Stimulated activated CD8-positive, alpha-beta memory T cell treated with anti-CD3 and anti-CD28 coated beads, Interleukin-7, amount 100 ng/mL, for 24 hours (primary cell): ENCODE measurements around the gene ATG16L1.

Source experiments
- DNase-seq: peaks from one replicate; pipeline ENCODE4 v3.0.0-alpha.2; 2020; ENCODE audit warnings: low read depth

Gene ATG16L1

DNA sequence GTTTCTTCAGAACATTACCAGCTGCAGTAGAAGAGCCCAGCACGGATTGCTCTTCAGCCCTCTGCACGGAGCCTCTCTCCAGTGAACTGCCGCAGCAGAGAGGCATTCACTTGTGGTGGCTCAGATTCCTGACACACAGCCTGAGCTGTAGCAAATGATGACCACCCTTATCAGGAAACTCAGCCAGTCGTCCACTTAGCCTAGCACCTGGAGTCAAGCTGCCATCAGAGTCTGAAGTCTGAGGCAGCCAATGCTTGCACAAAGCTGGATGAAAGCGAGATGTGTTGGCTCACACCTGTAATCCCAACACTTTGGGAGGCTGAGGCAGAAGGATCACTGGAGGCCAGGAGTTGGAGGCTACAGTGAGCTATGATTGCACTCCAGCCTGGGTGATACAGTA, 44.4 kb downstream of the ATG16L1 start:
- DNase-seq = no peak

DNA sequence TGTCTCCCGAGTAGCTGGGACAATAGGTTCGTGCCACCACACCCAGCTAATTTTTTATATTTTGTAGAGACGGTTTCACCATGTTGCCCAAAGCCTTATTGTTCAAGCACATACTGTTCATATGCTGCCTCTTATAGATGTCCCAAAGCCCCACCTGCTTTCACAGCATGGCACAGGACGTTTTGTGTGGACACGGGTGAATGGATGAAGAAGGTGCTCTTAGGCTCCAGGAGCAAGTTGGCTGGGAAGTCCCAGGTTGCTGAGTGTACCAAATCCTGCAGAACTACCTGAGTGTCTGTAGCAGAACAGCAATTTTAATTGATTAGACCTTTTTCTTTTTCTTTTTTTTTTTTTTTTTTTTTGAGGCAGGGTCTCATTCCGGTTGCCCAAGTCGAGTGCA, 45.6 kb downstream of the ATG16L1 start:
- no peak for DNase-seq

DNA sequence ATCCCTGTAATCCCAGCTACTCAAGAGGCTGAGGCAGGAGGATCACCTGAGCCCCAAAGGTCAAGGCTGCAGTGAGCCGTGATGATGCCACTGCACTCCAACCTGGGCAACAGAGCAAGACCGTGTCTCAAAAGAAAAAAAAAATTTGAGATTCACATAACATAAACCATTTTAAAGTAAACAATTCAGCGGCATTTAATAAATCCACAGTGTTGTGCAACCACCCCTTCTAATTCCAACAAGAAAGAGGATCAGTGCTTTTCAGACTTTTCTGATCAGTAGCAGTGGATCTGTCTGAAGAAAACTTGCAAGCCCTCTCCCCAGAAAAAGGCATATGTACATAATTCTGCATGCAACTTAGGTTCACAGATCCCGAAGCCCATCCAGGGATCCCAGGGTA, 48.9 kb downstream of the ATG16L1 start:
- no peak for DNase-seq

DNA sequence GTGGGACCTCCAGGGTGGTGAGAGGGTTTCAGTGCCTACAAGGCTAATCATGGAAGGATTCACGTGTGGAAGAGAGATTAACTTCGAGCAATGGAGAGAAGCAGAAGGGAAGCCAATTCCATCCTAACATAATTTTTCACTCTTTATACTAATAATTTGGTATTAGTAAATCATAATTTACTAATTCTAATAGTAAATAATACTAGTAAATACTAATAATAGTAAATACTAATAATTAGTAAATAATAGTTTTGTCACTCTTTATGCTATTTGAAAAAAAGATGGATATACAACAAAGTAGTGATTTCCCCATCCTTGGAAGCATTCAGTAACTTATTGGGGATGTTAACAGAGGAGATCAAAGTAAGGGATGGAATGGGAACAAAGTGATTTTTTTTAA, 49.8 kb downstream of the ATG16L1 start:
- no peak for DNase-seq

DNA sequence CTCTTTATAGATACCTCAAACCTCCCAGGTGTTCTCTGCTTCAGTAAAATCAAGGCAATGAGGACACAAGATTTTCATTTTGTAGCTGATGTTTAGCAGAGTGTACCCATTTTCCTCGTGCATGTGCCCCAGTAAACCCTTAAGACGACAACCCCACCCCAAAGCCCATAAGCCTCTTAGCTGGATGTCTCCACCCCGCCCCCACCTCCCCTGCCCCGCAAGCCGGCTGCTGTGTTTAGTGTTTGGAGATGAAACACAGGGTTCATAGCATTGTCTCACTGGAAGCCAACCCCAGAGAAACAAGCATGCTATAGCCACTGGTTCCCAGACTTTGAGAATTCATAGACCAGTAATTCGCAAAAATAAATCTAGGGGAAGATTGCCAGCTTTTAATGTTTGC, 50.3 kb downstream of the ATG16L1 start:
- no peak for DNase-seq

DNA sequence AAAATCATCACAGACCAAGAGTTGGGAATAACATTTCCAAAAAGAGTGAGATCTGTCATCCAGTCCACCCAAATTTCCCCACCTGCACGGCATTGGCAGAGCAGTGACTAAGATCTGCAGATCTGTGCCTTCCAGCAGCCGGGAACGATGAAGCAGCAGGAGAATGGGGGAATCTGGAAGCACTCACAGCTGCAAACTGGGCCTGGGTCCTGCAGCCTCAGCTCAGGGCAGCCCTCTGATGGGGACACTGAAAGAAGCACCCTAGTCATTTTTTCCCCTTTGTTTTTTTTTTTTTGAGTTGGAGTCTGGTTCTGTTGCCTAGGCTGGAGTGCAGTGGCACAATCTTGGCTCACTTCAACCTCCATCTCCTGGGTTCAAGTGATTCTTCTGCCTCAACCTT, 51.8 kb downstream of the ATG16L1 start:
- no peak for DNase-seq

DNA sequence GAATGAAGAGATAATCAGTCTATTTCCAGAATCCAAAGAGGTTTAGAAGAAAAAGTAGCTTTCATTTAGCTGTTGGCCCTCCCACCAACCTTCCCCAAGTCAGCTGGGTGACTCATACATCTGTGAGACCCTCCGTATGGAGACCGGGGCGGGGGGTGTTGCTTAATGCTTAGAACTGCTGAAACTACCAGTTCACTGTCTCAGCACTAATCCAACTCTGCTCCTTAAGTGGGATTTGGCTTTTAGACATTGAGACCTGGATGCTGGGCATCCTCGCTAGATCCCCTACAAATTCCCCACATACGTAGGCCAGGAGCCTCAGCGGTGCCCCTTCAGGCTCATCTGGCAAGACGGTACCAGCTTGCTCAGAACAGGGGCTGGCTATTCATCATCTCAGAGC, 56.1 kb downstream of the ATG16L1 start, which contains the start of gene SAG:
TSS of gene SAG (plus strand) at position 252 of the 400 bp plus-strand sequence. CDS start 1,374 bp downstream, outside the sequence.
- DNase-seq = no peak

DNA sequence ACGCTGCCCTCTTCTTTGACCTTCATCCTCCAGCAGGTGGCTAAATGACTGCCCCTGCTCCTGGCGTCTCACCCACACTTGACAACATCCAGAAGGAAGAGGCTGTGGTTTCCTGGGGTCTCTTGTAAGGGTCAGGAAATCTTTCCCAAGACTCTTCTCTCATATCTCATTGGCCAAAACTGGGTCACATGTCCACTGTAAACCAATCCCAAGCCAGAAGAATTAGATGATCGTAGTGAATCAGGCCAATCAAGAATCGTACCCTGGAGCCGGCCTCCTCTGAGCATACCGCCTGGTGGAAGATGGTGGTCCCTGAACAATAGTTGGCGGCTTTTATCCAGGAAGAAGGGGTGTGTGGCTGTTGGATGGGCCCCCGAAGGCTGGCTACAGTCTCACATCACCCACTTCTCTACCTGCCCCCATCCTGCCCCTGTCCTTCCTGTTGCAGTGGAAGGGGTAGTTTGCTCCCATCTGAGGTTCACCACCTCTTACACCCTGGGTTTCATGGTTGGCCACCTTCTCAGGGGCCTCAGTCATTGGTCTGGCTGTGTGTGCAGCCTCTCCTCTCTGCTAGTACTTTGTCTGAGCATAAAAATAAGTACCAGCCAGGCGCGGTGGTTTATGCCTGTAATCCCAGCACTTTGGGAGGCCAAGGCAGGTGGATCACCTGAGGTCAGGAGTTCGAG, 59.9 kb downstream of the ATG16L1 start:
- DNase-seq = no peak

DNA sequence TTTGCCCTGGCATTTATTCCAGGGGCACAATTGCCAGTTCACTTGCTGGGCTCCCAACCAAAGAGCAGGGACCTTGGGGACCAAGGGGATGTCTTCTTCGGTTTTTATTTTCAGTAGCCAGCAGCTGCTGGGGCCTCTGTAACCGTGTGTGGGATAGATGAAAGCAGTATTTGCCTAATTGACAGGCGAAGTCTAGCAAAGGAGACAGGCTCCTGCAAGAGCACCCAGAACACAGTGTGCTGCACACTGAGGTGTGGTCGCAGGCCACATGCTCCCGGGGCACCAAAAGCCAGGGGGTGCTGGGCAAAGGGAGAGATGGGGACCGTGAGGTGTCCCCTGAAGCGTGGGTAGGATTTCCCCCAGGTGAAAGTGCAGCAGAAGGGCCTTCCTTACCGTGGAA, 61.4 kb downstream of the ATG16L1 start:
- DNase-seq = no peak

DNA sequence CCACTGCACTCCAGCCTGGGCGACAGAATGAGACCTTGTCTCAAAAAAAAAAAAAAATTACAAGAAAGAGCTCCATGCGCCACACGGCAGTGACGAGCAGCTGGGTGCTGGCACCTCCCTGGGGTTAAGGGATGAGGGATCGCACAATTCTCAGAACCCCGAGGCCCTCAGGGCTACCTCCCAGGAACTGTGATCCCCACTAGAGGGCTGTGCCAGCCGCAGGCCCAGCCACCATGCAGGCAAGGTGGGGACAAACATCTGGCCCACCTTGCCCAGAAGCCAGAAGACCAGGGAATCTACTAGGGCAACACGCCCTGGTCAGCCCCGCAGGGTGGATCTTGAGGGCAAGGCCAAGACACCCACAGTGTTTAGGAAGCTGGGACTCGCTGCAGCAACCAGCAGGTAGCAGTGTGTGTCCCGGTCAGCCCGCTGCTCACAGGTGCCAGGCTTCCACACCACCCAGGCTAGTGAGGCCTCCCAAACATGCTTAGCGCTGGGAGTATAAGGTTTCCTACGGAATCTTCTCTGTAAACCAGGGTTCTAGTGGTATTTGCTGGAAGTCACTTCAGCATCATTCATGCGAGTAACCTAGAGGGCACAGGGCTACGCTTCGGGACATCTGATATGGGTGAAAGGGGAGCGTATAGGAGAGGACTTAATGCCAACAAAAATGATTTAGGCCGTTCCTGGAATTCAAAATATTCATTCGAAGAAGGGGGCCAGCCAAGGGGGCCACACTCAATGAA, 62.9 kb downstream of the ATG16L1 start:
- no peak for DNase-seq

DNA sequence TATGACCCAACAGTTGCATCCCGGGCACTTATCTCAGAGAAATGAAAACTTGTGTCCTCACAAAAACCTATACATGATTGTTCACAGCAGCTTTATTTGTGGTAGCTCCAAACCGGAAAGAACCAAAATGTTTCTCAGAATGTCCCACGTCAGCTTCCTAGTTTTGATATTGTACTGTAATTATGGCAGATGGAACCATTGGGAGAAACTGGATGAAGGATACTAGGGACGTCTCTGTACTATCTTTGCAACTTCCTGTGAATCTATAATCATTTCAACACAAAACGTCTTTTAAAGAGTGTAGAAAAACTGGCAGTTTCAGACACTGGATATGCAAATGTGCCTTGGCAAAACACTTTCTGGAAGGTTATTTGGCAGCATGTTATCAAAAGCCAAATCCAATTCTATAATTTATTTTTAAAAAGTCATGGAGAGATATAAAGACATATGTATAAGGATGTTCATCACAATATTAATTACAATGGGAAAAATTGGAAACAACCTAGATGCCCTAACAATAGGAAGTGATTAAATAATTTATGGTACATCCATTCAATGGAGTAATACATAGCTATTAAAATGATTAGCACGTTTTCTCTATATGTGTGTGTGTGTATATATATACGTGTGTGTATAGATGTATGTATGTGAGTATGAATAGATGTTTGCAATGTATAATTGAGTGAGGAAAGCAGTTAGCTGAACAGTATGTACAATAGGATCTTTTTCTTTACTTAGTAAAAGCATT, 65.9 kb downstream of the ATG16L1 start:
- DNase-seq = no peak

DNA sequence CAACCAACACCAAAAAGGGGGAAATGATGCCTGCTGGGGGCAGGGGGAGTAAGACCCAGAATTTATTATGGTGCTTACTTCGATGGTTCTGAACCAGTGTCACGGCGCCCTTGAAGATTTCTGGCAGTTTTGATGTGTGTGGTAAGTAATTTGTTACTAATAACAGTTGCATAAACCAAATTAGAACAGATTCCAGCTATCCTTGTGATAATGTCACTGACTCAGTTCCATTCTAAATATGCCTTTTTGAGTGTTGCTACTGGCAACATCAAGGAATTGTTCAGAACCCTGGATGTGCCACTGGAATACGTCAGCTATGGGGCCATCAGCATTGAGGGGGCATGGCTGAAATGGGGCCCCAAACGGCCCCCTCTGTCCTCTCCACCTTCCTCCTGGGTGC, 67.8 kb downstream of the ATG16L1 start:
- no peak for DNase-seq

DNA sequence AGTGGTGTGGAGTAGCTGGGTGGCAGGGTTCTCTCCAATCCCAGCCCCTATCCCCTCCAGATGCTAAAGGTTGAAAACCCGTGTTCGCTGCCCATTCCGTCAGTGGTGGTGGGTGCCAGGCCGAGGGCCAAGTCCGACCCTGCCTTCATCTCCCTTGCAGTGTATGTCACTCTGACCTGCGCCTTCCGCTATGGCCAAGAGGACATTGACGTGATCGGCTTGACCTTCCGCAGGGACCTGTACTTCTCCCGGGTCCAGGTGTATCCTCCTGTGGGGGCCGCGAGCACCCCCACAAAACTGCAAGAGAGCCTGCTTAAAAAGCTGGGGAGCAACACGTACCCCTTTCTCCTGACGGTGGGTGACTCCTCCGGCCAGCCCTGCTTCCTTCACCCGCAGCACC, 69.0 kb downstream of the ATG16L1 start:
- DNase-seq = no peak

DNA sequence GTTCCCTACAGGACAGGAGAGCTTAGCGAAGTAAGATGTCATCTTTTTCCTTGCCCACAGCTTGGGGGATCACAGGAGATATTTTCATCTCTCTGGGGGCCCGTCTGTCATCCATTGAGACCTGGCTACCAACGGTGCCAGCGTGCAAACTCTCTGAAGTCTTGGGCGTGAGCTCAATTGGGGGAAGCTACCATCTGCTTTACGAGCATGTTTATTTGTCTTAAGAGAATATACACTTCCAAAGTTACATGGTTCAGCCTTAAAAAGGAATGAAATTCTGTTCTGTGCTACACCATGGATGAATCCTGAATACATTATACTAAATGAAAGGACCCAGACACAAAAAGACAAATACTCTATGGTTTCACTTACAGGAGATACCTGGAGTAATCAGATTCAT, 69.7 kb downstream of the ATG16L1 start:
- no peak for DNase-seq

DNA sequence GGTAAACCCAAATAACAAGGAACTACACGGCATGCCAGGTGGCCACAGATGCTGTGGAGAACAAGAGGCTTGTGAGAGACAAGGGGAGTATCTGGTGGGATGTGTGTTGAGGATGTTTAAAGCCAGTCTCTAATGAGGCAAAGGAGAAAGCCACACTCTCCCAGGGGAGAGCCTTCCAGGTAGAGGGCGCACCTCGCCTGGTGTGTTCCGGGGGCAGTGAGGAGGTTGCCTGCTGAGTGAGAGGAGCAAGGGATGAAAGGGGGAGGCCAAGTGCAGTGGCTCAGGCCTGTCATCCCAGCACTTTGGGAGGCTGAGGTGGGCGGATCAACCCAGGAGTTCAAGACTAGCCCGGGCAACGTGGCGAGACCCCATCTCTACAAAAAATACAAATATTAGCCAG, 72.4 kb downstream of the ATG16L1 start:
- DNase-seq = no peak

DNA sequence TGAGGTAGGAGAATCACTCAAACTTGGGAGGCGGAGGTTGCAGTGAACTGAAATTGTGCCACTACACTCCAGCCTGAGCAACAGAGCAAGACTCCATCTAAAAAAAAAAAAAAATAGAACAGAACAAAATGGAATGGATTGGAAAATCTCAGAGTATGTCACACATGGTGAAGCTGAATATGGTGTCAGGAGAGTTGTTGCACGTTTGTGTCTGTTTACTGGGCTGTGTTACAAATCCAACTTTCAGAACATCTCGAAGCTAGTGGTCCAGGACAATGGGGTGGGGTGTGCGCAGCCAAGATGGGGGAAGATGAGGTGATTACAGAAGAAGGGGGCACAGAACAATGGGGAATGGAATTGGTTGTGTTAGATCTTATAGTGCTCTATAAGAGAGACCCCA, 73.8 kb downstream of the ATG16L1 start:
- DNase-seq = no peak

DNA sequence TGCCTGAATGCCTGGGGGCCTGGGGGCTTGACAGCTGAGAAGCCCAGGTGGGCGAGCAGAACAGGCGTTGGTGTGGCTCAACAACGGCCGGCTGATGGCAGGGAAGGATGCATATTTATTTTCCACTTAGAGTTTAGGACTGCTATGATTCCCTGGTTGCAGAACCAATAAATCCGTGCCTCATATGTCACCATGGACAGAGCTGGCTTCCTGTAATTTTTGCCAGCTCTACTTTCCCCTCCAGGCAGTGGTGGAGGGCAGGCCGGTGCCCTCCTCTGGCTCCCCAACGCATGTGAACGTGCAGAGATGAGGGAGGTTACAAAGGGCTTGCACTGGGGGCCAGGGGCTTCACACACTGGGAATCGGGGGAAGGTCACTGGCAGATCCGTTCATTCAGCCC, 74.3 kb downstream of the ATG16L1 start:
- no peak for DNase-seq

DNA sequence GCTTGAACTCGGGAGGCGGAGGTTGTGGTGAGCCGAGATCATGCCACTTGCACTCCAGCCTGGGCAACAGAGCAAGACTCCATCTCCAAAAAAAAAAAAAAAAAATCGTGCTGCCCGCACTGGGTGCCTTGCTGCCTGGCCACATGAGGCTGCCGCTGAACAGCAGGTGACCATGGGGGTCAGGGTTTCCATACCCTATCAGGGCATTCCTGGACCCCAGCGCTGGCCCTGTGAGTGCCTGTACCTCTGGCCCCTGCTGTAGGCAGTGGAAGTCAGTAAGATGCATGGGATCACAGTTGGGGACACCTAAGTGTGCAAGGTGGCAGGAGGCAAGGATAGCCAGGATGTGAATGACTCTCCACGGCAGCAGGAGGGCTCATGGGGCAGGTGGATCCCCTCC, 75.0 kb downstream of the ATG16L1 start:
- no peak for DNase-seq

DNA sequence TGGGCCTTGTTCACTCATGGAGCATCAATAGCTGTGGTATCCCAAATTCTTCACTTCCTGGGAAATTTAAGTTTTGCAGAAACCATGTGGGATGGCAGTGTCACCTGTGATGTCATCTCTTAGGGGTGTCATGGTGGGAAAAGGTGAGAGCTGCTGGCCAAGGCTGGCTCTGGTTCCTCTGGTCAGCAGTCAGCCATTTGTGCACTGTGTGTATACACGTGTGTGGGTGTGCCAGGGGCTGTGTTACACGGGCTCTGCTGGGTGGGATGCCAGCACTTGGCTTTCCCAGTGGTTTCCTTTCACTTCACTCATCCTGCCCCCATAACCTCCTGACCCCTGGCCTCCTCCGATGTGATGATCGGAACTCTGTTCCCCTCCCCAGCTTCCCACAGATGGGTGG, 77.4 kb downstream of the ATG16L1 start:
- DNase-seq = no peak

DNA sequence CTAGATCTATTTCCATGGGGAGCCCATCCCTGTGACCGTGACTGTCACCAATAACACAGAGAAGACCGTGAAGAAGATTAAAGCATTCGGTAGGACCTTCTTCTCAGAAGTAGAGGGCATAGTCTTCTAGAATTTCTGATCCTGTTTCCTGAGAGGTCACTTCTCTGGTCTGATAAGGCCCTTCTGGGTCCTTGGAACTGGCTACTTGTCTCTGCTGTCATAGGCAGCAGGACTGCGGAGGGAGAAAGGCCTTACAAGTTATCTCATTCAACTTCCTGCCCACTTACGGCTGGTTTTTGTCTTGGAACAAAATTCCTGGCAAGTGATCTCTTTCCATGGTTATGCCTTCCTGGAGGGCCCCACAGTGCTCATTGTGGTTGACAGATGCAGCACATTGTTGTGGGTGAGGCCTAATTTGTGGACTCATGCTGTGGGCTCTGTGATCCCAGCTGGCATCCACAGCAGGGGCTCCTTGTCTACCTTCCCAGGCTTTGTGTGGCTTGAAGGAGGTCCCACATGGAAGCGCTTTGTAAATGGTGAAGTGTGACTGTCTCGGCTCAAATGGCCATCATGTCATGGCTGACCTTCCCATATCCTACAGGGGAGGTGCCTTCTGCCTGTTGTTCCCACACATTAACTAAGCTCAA, 78.1 kb downstream of the ATG16L1 start:
- DNase-seq = no peak

DNA sequence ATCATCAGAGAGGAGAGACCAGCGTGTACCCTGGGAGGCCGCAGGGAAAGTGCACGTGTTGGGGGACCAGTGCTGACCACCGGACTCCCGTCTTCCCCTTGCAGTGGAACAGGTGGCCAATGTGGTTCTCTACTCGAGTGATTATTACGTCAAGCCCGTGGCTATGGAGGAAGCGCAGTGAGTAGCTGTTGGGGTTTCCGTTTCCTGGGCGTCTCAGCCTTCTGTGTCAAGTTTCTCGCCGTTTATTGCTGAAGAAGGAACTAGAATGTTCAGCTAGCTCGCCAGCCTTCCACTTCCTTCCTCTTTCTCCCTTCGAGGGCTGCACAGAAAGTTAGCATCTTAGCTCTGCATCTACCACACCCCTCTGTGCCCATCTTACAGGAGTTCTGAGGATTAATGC, 80.1 kb downstream of the ATG16L1 start:
- peak; percentile 44 for DNase-seq

DNA sequence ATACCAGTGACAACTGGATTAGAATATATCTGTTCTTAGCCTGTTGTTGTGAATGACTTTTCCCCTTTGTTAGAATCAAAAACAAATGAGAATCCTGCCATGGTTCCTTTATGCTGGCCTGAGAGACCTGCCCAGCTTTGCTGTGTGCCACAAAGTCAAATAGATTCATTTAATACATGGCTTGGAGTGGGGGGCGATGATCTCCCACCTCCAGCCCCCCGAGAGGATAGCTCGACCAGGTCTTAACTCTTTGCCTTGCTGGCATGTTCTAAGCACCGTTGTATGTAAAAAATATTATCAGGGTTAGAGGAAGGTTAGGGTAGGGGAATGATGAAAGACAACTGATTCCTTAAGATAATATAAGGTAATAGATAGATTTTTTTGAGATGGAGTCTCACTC, 80.7 kb downstream of the ATG16L1 start:
- no peak for DNase-seq

DNA sequence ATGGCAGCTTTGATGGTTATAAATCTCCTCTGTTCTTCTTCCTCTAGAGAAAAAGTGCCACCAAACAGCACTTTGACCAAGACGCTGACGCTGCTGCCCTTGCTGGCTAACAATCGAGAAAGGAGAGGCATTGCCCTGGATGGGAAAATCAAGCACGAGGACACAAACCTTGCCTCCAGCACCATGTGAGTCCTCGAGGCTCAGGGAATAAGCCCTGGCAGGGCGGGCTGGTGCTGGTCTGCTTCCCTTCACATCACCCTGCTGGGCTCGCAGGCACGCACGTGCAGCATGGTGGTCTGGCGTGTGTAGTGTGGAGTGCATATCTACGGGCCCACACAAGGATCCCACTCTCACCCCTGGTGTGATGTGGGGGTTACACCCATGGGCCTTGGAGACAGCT, 83.4 kb downstream of the ATG16L1 start:
- no peak for DNase-seq
